ENCODE results near the gene GZMM. TPM values are rescaled to one million over a fixed set of nuclear protein-coding genes. Genes with fewer than 3 reads are reported as not detected.

GZMM gene
- total RNA-seq, 1 donor from 2014 or later = not detected

GRCh38 chr19:536031-536880 lies 7.6 kb upstream of the GZMM start:
- no peak for TF ChIP-seq CTCF (conservative IDR thresholded peaks at IDR 0.05; ENCODE audit: low read depth, low read length)
- H3K4me3 ChIP-seq (ENCODE audit: low read depth, low read length) = no peak overlapping the region
- no peak for DNase-seq (ENCODE audit: low read depth)

GRCh38 chr19:536881-537404 lies 6.9 kb upstream of the GZMM start:
- no peak overlapping the region for H3K4me3 ChIP-seq (ENCODE audit: low read depth, low read length)
- TF ChIP-seq CTCF (conservative IDR thresholded peaks at IDR 0.05; ENCODE audit: low read depth, low read length) = no peak
- no peak for DNase-seq (ENCODE audit: low read depth)

GRCh38 chr19:538641-539428 lies 5.0 kb upstream of the GZMM start:
- DNase-seq (ENCODE audit: low read depth) = no peak
- no peak for TF ChIP-seq CTCF (conservative IDR thresholded peaks at IDR 0.05; ENCODE audit: low read depth, low read length)
- H3K4me3 ChIP-seq (ENCODE audit: low read depth, low read length) = no peak overlapping the region

GRCh38 chr19:539429-540030 lies 4.3 kb upstream of the GZMM start:
- no peak for TF ChIP-seq CTCF (conservative IDR thresholded peaks at IDR 0.05; ENCODE audit: low read depth, low read length)
- H3K4me3 ChIP-seq (ENCODE audit: low read depth, low read length) = no peak overlapping the region
- DNase-seq (ENCODE audit: low read depth) = no peak

GRCh38 chr19:540867-541637 lies 2.8 kb upstream of the GZMM start:
- no peak for TF ChIP-seq CTCF (conservative IDR thresholded peaks at IDR 0.05; ENCODE audit: low read depth, low read length)
- no peak for DNase-seq (ENCODE audit: low read depth)
- no peak overlapping the region for H3K4me3 ChIP-seq (ENCODE audit: low read depth, low read length)

GRCh38 chr19:541699-542098 lies 2.2 kb upstream of the GZMM start:
- no peak for DNase-seq (ENCODE audit: low read depth)
- no peak for TF ChIP-seq CTCF (conservative IDR thresholded peaks at IDR 0.05; ENCODE audit: low read depth, low read length)

More at GRCh38 chr19:541699-542098, 2.2 kb upstream of the GZMM start:
- no peak overlapping the region for H3K4me3 ChIP-seq (ENCODE audit: low read depth, low read length)

Measured in epithelial cell of proximal tubule (primary cell).